Left renal pelvis (tissue), 4 donors: ENCODE data around the gene EYS. TPM values are rescaled to one million over a fixed set of nuclear protein-coding genes. Genes with fewer than 3 reads are reported as not detected.
"Not testable (repeated sequence)": the region's sequence is repeated elsewhere in the genome, so short reads cannot be mapped to it uniquely, and the experiment has no call there.

Experiments
- DNase-seq, 4 donors: peaks; one replicate each; pipeline ENCODE4 v3.0.0-alpha.2; 2013; ENCODE audit warnings: low read depth in 4 of 4, low spot score in 3 of 4
- polyA plus RNA-seq, 4 donors: library from polyadenylated mRNA; unstranded; fragments of 120-200 nt; gene quantifications; one replicate each; pipeline ENCODE4 v1.2.1, GENCODE V29; 2013; ENCODE audit not compliant: insufficient read length in 4 of 4

The EYS gene
- polyA plus RNA-seq, 4 donors, result 0.66 to 1.1 (median 0.72) TPM

GRCh38 chr6:65469650-65470049 lies 237.4 kb downstream of the EYS start:
- no peak for DNase-seq

GRCh38 chr6:65468307-65468706 lies 238.7 kb downstream of the EYS start:
- DNase-seq, result no peak

- DNase-seq, result no peak
Measured at GRCh38 chr6:65461121-65461520, 245.9 kb downstream of the EYS start.

- DNase-seq, result no peak
Measured at GRCh38 chr6:65452333-65452732, 254.7 kb downstream of the EYS start.

GRCh38 chr6:65450451-65450850 lies 256.6 kb downstream of the EYS start:
- DNase-seq, result no peak

GRCh38 chr6:65449926-65450325 lies 257.1 kb downstream of the EYS start:
- DNase-seq, result no peak

GRCh38 chr6:65448866-65449265 lies 258.2 kb downstream of the EYS start:
- DNase-seq, result no peak

- DNase-seq, result no peak
Measured at GRCh38 chr6:65436281-65436680, 270.7 kb downstream of the EYS start.

- no peak for DNase-seq
Measured at GRCh38 chr6:65416621-65417020, 290.4 kb downstream of the EYS start.

- DNase-seq, result no peak
Measured at GRCh38 chr6:65410309-65410708, 296.7 kb downstream of the EYS start.

- DNase-seq, result no peak
Measured at GRCh38 chr6:65402564-65402963, 304.5 kb downstream of the EYS start.

GRCh38 chr6:65399355-65400084 lies 307.5 kb downstream of the EYS start:
- DNase-seq, result no peak

- no peak for DNase-seq
Measured at GRCh38 chr6:65398851-65399250, 308.2 kb downstream of the EYS start.

GRCh38 chr6:65350530-65350929 lies 356.5 kb downstream of the EYS start:
- DNase-seq, result no peak

- not testable (repeated sequence) for DNase-seq
Measured at GRCh38 chr6:65302655-65303054, 404.4 kb downstream of the EYS start.

- no peak for DNase-seq
Measured at GRCh38 chr6:65299236-65299635, 407.8 kb downstream of the EYS start.

- DNase-seq, result no peak
Measured at GRCh38 chr6:65295812-65296211, 411.2 kb downstream of the EYS start.

GRCh38 chr6:65289491-65289890 lies 417.5 kb downstream of the EYS start:
- no peak for DNase-seq

GRCh38 chr6:65285275-65285674 lies 421.8 kb downstream of the EYS start:
- DNase-seq, result no peak

GRCh38 chr6:65280060-65280459 lies 427.0 kb downstream of the EYS start:
- DNase-seq, result no peak

- DNase-seq, result no peak
Measured at GRCh38 chr6:65262241-65262640, 444.8 kb downstream of the EYS start.

GRCh38 chr6:65259982-65260381 lies 447.0 kb downstream of the EYS start:
- no peak for DNase-seq

- no peak for DNase-seq
Measured at GRCh38 chr6:65259059-65259458, 448.0 kb downstream of the EYS start.
